Nasal cavity respiratory epithelium epithelial cell of viscerocranial mucosa (primary cell): ENCODE data around the gene RNF215. TPM values are rescaled to one million over a fixed set of nuclear protein-coding genes. Genes with fewer than 3 reads are reported as not detected.

ENCODE experiments used
- total RNA-seq: library from RNA; depleted of rRNA; stranded (reverse); fragments of >200 nt; gene quantifications from 2 replicates; pipeline ENCODE4 v1.2.3, GENCODE V29; 2014

RNF215 gene
- 9.2 and 14.9 TPM in 2 replicates for total RNA-seq

DNA sequence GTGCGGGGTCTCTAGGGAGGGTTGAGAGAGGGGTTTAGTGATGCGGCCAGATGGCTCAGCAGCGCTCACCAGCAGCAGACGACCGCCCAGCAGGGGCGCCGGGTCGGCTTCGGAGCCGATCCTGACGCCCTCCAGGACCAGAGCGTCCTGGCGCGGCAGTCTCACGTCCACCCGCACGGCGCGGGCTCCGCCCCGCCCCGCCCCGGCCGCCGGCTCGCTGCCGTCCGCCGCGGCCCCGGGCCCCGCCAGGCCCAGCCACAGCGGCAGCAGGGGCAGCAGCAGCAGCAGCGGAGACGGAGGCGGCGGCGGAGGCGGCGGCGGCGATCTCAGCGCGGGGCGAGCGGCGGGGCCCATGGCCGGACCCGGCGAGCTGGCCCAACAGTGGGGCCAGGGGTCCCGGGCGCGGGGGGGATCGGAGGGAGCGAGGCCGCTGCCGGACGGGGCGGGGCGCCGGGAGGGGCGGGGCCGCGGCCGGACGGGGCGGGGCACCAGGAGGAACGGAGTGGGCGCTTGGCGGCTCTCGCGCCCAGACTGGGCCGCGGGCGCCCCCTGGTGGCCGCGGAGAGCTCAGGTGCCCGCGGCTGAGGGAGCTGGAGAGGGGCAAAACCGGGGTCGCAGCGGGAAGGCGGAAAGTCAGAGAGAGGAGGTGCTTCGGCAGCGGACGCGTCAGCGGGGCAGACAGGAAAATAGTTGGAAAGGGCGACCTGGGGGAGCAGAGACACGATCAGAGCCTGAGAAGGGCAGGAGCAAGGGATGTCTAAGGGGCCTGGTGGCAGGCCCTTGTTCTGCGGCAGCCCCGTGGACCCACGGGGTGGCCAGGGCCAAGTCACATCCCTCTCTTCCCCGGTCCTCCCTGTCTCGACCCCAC is at the start of gene RNF215:
RNF215 (minus strand) TSS at position 452 of the 868 bp plus-strand sequence; CDS start at position 354, 98 bp downstream.

DNA sequence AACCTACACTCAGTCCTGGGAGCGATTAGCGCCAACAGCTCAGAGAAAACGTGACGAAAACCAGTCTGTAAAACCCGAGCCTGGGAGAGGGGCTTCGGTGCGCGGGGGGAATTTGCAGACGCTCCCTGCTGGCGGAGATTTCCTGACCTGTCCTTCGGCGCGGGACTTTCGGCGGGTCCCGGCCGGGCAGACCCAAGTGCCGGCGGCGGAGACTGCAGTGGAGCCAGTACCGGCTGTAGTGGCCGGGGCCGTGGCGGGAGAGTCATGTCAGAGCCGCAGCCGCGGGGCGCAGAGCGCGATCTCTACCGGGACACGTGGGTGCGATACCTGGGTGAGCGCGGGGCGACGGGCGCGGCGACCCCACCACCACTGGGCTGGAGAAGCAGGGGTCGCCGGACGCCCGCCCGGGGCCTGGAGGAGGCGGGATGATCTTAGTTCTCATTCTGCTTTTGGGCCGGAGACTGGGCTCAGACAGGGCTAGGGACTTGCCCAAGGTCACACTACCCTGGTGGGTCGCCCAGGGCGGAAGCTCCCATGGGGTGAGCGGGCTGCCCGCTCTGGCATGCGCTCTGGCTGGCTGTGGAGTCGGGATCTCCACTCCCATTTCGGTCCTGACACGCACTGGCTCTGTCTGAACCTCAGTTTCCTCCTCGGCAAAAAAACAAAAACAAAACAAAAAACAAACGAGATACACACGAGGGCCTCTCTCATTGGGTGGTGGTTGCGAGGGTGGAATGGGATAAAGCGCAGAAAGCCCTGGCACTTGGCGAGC is 38.6 kb upstream of the RNF215 start, which contains the start of gene MTFP1:
MTFP1 (plus strand) TSS at position 153 of the 772 bp plus-strand sequence; CDS start at position 265, 112 bp downstream.

DNA sequence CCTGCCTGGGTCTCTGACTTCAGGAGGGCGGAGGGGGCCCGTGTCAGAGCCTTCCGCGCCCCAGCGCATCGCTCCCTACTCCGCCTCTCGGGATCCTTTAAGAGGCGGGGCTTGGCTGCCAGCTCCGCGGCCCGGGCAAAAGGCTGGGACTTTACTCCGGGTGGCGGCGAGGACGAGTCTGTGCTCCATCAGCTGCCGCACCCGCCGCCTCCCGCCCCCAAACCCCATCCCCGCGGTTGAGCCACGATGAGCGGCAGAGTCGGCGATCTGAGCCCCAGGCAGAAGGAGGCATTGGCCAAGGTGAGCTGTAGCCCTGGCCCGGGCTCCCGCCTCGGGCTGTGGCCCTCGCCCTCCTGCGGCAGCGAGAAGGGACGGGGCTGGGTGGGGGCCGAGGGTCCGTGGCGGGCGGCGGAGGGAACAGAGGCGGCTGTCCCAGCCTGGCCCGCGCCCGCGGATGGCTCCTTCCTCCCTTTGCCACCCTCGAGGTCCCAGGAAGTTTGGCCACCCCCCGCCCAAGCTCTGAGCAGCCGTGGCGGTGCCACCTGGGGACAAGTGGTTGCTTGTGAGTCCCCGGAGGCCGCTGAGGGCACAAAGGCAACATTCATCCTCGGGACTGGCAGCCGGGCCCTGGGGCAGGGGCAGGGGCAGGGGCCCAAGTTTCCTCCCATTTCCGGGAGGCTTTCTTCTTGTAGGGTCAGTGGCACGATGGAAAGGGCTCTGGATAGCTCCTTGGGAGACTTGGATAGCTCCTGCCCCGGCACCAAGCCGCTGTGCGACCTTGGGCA is 9.9 kb upstream of the RNF215 start, which contains the start of gene SEC14L2:
SEC14L2 (plus strand) TSS at position 148 of the 785 bp plus-strand sequence; CDS start at position 247, 99 bp downstream.

DNA sequence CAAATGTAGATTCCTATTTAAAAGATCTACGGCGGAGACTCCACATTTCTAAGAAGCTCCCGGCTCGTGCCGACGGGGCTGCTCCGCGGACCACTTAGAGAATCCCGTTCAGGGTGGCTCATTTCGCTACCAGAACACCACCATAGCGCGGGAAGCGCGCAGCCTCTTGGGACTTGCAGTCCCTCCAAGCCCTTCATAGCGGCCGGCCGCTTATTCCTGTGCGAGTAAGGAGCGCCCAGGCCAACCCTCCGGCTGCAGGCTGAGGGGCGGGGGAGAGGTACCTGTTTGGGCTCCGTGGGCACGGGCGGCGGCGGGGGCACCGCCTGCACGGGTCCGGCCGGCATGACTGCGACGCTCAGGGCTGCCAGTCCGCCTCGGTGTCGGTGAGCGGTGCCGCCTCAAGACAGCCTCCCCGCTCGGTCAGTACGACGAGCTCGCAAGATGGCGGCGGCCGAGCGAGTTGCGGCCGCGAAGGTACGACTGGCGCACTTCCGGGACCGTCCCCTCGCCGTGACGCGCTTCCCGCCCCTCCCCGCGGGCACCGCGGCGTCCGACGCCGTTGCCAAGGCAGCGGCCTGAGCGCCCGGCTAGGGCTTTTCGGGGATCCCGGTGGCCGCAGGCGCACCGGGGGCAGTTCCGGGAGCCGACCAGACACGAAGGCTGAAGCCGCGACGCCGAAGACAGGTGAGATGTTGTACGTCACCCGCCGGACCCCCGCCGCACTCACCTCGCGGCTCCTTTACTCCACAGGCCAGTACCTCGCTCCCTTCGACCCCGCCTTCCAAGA is 30.6 kb downstream of the RNF215 start, which contains the start of the genes CCDC157 and SF3A1:
CCDC157 (plus strand) TSS at position 559 of the 787 bp plus-strand sequence. CDS start 8,994 bp downstream, outside the sequence.
SF3A1 (minus strand) TSS at position 446 of the 787 bp plus-strand sequence; CDS start at position 344, 102 bp downstream.

Other genes starting within 250 kb of the RNF215 start
- gene LIF, start 140.7 kb downstream of the RNF215 start, total RNA-seq: 0.68 and 6.1 TPM in 2 replicates
- gene OSM, start 120.6 kb downstream of the RNF215 start, total RNA-seq: not detected in 2 replicates
- gene CASTOR1, start 97.9 kb downstream of the RNF215 start, total RNA-seq: 1.7 and 12.2 TPM in 2 replicates
- 10.3 and 23.1 TPM in 2 replicates for gene TBC1D10A, start 60.5 kb downstream of the RNF215 start, total RNA-seq
- 12.0 and 44.5 TPM in 2 replicates for gene SF3A1, start 30.5 kb downstream of the RNF215 start, total RNA-seq
- gene CCDC157, start 30.4 kb downstream of the RNF215 start, total RNA-seq: 0.34 and 1.1 TPM in 2 replicates
- gene SEC14L2, start 9.6 kb upstream of the RNF215 start, total RNA-seq: 17.4 and 67.0 TPM in 2 replicates
- gene MTFP1, start 38.4 kb upstream of the RNF215 start, total RNA-seq: 10.6 and 17.8 TPM in 2 replicates
- not detected in 2 replicates for gene SEC14L3, start 84.6 kb upstream of the RNF215 start, total RNA-seq
- 0.36 TPM in 1 of 2 replicates, not detected in the other for gene SEC14L4, start 118.3 kb upstream of the RNF215 start, total RNA-seq
- gene SEC14L6, start 159.3 kb upstream of the RNF215 start, total RNA-seq: 0.14 TPM in 1 of 2 replicates, not detected in the other
- 0.07 and 0.34 TPM in 2 replicates for gene GAL3ST1, start 187.3 kb upstream of the RNF215 start, total RNA-seq
- gene PES1, start 204.5 kb upstream of the RNF215 start, total RNA-seq: 92.6 and 95.3 TPM in 2 replicates
- 1.0 and 3.3 TPM in 2 replicates for gene TCN2, start 219.8 kb upstream of the RNF215 start, total RNA-seq
- 7.5 and 9.9 TPM in 2 replicates for gene SLC35E4, start 248.4 kb upstream of the RNF215 start, total RNA-seq